ENCODE results near the gene TARP.
"Not testable (repeated sequence)": the region's sequence is repeated elsewhere in the genome, so short reads cannot be mapped to it uniquely, and the experiment has no call there.

- TF ChIP-seq ESRRG (CRISPR knock-in tag; IDR thresholded peaks at IDR 0.05); ZNF8 (CRISPR knock-in tag; IDR thresholded peaks at IDR 0.05); ZFP30 (CRISPR knock-in tag; IDR thresholded peaks at IDR 0.05); CSDC2 (CRISPR knock-in tag; IDR thresholded peaks at IDR 0.05); RARB (CRISPR knock-in tag; IDR thresholded peaks at IDR 0.05); ISL1 (CRISPR knock-in tag; IDR thresholded peaks at IDR 0.05); CREB5 (CRISPR knock-in tag; IDR thresholded peaks at IDR 0.05; ENCODE audit: low read depth); ZNF565 (CRISPR knock-in tag; conservative IDR thresholded peaks at IDR 0.05; ENCODE audit: low read depth); CSRNP3 (CRISPR knock-in tag; IDR thresholded peaks at IDR 0.05); PATZ1 (CRISPR knock-in tag; IDR thresholded peaks at IDR 0.05; ENCODE audit: borderline replicate concordance); PPARA (CRISPR knock-in tag; IDR thresholded peaks at IDR 0.05; ENCODE audit: borderline replicate concordance): not testable (repeated sequence)
These were observed 7.5 kb downstream of the TARP start for GRCh38 chr7:38265958-38266357.

Measured in SK-N-SH treated with all-trans-retinoic acid at 6 μM for 48 hours (cell line).